H1 (cell line): ENCODE measurements around the gene MAST2. TPM values are rescaled to one million over a fixed set of nuclear protein-coding genes. Genes with fewer than 3 reads are reported as not detected.

Experiments
- CTCF ChIA-PET: fragments of 300-600 bp; sonication (Branson Sonifier 250); formaldehyde crosslinking; loops from one replicate; lab custom pipeline; 2021; ENCODE audit not compliant: partially characterized antibody; lab: Charles Lee
- POLR2A ChIA-PET: fragments of 300-600 bp; sonication (Branson Sonifier 250); formaldehyde crosslinking; loops from one replicate; lab custom pipeline; 2021; ENCODE audit warnings: inconsistent platforms; ENCODE audit not compliant: partially characterized antibody; lab: Charles Lee
- DNase-seq, 2 experiments: peaks; one replicate each; pipeline versions ENCODE4 v3.0.0 to v3.0.0-alpha.2; 2010 to 2022; ENCODE audit warnings: low spot score in 2 of 2, low read depth in 1 of 2, mixed read lengths in 1 of 2
- FAIRE-seq: peaks from 2 replicates; lab custom pipeline; 2011; peaks lifted over from hg19 to GRCh38; lab: Jason Lieb, UNC
- H2AFZ ChIP-seq: 2 replicates; pipeline ENCODE4 v1.8.1; 2012; ENCODE audit warnings: low read length, inconsistent platforms
- H2AK5ac ChIP-seq: 2 replicates; pipeline ENCODE4 v1.6.1; 2013; ENCODE audit warnings: low read depth, low read length
- H2BK120ac ChIP-seq: replicated peaks from 2 replicates; pipeline ENCODE3; 2013; ENCODE audit warnings: low read depth, low read length, inconsistent platforms
- H2BK12ac ChIP-seq: 2 replicates; pipeline ENCODE4 v1.6.1; 2013; ENCODE audit warnings: low read depth, low read length
- H2BK15ac ChIP-seq: 2 replicates; pipeline ENCODE4 v1.6.1; 2013; ENCODE audit warnings: low read length
- H2BK20ac ChIP-seq: 2 replicates; pipeline ENCODE4 v1.6.1; 2013; ENCODE audit warnings: low read length
- H2BK5ac ChIP-seq: 2 replicates; pipeline ENCODE4 v1.6.1; 2013; ENCODE audit warnings: low read depth, low read length
- H3K14ac ChIP-seq: 2 replicates; pipeline ENCODE4 v1.6.1; 2013; ENCODE audit warnings: inconsistent platforms; ENCODE audit not compliant: insufficient read length
- H3K18ac ChIP-seq: 2 replicates; pipeline ENCODE4 v1.6.1; 2013; ENCODE audit warnings: low read length; ENCODE audit errors: extremely low read depth
- H3K23ac ChIP-seq: 2 replicates; pipeline ENCODE4 v1.6.1; 2013; ENCODE audit warnings: inconsistent platforms; ENCODE audit not compliant: insufficient read length
- H3K23me2 ChIP-seq: 2 replicates; pipeline ENCODE4 v1.6.1; 2013; ENCODE audit warnings: low read depth, low read length
- H3K27ac ChIP-seq: 2 replicates; pipeline ENCODE4 v1.6.1; 2011; ENCODE audit warnings: low read depth, low read length, inconsistent platforms
- H3K27me3 ChIP-seq, 4 experiments: replicated peaks in 1 of 4; 1 replicate in 1 of 4; 2 replicates in 3 of 4; pipeline versions ENCODE4 v1.6.1 to v1.8.1; 2011 to 2013; ENCODE audit warnings: low read length in 3 of 4, mild to moderate bottlenecking in 3 of 4, inconsistent platforms in 2 of 4, mixed read lengths in 2 of 4, moderate library complexity in 1 of 4; ENCODE audit not compliant: control insufficient read depth in 3 of 4, insufficient read depth in 3 of 4; ENCODE audit errors: extremely low read depth in 1 of 4
- H3K36me3 ChIP-seq, 4 experiments: 2 replicates each; pipeline versions ENCODE4 v1.6.1 to v1.8.1; 2011 to 2013; ENCODE audit warnings: mild to moderate bottlenecking in 4 of 4, low read length in 3 of 4, moderate library complexity in 2 of 4, control low read depth in 1 of 4, inconsistent platforms in 1 of 4; ENCODE audit not compliant: insufficient read depth in 4 of 4, control insufficient read depth in 2 of 4
- H3K4ac ChIP-seq: replicated peaks from 2 replicates; pipeline ENCODE3; 2013; ENCODE audit warnings: low read length, low read depth, mixed read lengths, inconsistent platforms; ENCODE audit not compliant: insufficient read length
- H3K4me1 ChIP-seq, 4 experiments: replicated peaks in 1 of 4; 1 replicate in 1 of 4; 2 replicates in 3 of 4; pipeline versions ENCODE4 v1.6.1 to v1.8.1; 2011 to 2013; ENCODE audit warnings: low read length in 3 of 4, inconsistent platforms in 2 of 4, mixed read lengths in 1 of 4; ENCODE audit not compliant: insufficient read depth in 4 of 4, control insufficient read depth in 3 of 4
- H3K4me2 ChIP-seq, 2 experiments: 2 replicates each; pipeline versions ENCODE4 v1.6.1 to v1.8.1; 2011 to 2013; ENCODE audit warnings: low read depth in 2 of 2, low read length in 2 of 2, control low read depth in 1 of 2, inconsistent platforms in 1 of 2, mild to moderate bottlenecking in 1 of 2; ENCODE audit not compliant: insufficient read depth in 1 of 2
- H3K4me3 ChIP-seq, 4 experiments: fragments of 200-600, 300-600 bp in 1 of 4; sonication (generic), shearing (Covaris generic), sonication (Bioruptor Twin) in 1 of 4; 2 replicates each; pipeline versions ENCODE4 v1.5.1 to v1.8.1; 2011 to 2016; ENCODE audit warnings: low read length in 4 of 4, low read depth in 3 of 4, control low read depth in 2 of 4, inconsistent platforms in 2 of 4, mild to moderate bottlenecking in 2 of 4, mixed read lengths in 1 of 4, moderate library complexity in 1 of 4; ENCODE audit not compliant: insufficient read depth in 2 of 4; ENCODE audit errors: extremely low read depth in 1 of 4
- H3K56ac ChIP-seq: replicated peaks from 2 replicates; pipeline ENCODE3; 2013; ENCODE audit warnings: low read depth, mild to moderate bottlenecking, mixed read lengths, low read length, inconsistent platforms; ENCODE audit not compliant: insufficient read length
- H3K79me1 ChIP-seq: 2 replicates; pipeline ENCODE4 v1.6.1; 2013; ENCODE audit warnings: low read depth, low read length, control low read depth
- H3K79me2 ChIP-seq, 2 experiments: 2 replicates each; pipeline versions ENCODE4 v1.6.1 to v1.8.1; 2012 to 2013; ENCODE audit warnings: low read length in 2 of 2, mild to moderate bottlenecking in 2 of 2, inconsistent platforms in 1 of 2; ENCODE audit not compliant: insufficient read depth in 2 of 2, control insufficient read depth in 1 of 2
- H3K9ac ChIP-seq, 4 experiments: replicated peaks in 1 of 4; 1 replicate in 1 of 4; 2 replicates in 3 of 4; pipeline versions ENCODE4 v1.6.1 to v1.8.1; 2011 to 2013; ENCODE audit warnings: low read depth in 3 of 4, low read length in 3 of 4, control low read depth in 2 of 4, mild to moderate bottlenecking in 2 of 4, moderate library complexity in 2 of 4, inconsistent platforms in 1 of 4; ENCODE audit errors: extremely low read depth in 1 of 4
- H3K9me3 ChIP-seq, 2 experiments: 2 replicates each; pipeline versions ENCODE4 v1.6.1 to v1.8.1; 2012 to 2013; ENCODE audit warnings: mild to moderate bottlenecking in 2 of 2, moderate library complexity in 2 of 2, control low read depth in 1 of 2, inconsistent platforms in 1 of 2, low read depth in 1 of 2, low read length in 1 of 2, mixed read lengths in 1 of 2; ENCODE audit not compliant: insufficient read depth in 2 of 2
- H4K20me1 ChIP-seq, 2 experiments: replicated peaks in 1 of 2; 2 replicates each; pipeline versions ENCODE3 to v1.8.1; 2011 to 2013; ENCODE audit warnings: inconsistent platforms in 2 of 2, low read length in 2 of 2, mild to moderate bottlenecking in 1 of 2; ENCODE audit not compliant: insufficient read depth in 2 of 2, control insufficient read depth in 1 of 2
- H4K5ac ChIP-seq: 2 replicates; pipeline ENCODE4 v1.6.1; 2013; ENCODE audit warnings: low read length, low read depth, mixed read lengths, inconsistent platforms; ENCODE audit not compliant: insufficient read length
- H4K8ac ChIP-seq: 2 replicates; pipeline ENCODE4 v1.8.0; 2013; ENCODE audit warnings: mild to moderate bottlenecking, moderate library complexity, low read length, inconsistent platforms; ENCODE audit not compliant: insufficient read depth; ENCODE audit errors: extremely low read depth
- H4K91ac ChIP-seq: replicated peaks from 2 replicates; pipeline ENCODE3; 2013; ENCODE audit warnings: low read length, mixed read lengths, inconsistent platforms; ENCODE audit not compliant: insufficient read length
- POLR2A ChIP-seq, 2 experiments: IDR thresholded peaks; 1 replicate in 1 of 2; 2 replicates in 1 of 2; pipeline ENCODE4 v1.6.1; 2011; ENCODE audit warnings: low read depth in 2 of 2, low read length in 2 of 2, mild to moderate bottlenecking in 2 of 2; ENCODE audit errors: control extremely low read depth in 1 of 2
- RNF2 ChIP-seq: fragments of 200-900, 300-1000 bp; sonication (generic); IDR thresholded peaks from 2 replicates; pipeline ENCODE4 v1.7.1; 2016; ENCODE audit warnings: borderline replicate concordance, low read depth, mild to moderate bottlenecking, antibody characterized with exemption, low read length; ENCODE audit not compliant: poor library complexity, severe bottlenecking; ENCODE audit errors: missing control alignments
- SUZ12 ChIP-seq: fragments of 200-600 bp; sonication (generic); IDR thresholded peaks from 2 replicates; pipeline ENCODE4 v1.6.1; 2012; ENCODE audit warnings: mild to moderate bottlenecking, inconsistent platforms, low read length, moderate library complexity, mixed read lengths
- TEAD4 ChIP-seq: IDR thresholded peaks from 2 replicates; pipeline ENCODE4 v1.6.1; 2012; ENCODE audit warnings: low read depth, low read length, inconsistent platforms, mixed read lengths
- YY1 ChIP-seq: IDR thresholded peaks from 2 replicates; pipeline ENCODE4 v1.6.1; 2011; ENCODE audit warnings: low read depth, mild to moderate bottlenecking, low read length
- WGBS, 2 experiments: shearing (Covaris generic) in 1 of 2; methylation state at CpG; one replicate each; pipeline versions ENCODE4 v1.1.6 to v1.1.7; 2013 to 2015; ENCODE audit warnings: low lambda C conversion rate in 2 of 2, mixed read lengths in 2 of 2, inconsistent platforms in 1 of 2, low coverage in 1 of 2, missing lambda C conversion rate in 1 of 2; ENCODE audit not compliant: insufficient replicate concordance in 2 of 2, insufficient coverage in 1 of 2, insufficient read length in 1 of 2; ENCODE audit errors: extremely low coverage in 1 of 2, missing lambda C conversion rate in 1 of 2; 5-methylcytosine and 5-hydroxymethylcytosine counted together
- polyA plus RNA-seq, 7 experiments: library from polyadenylated mRNA; depleted of rRNA in 3 of 7; stranded (reverse) in 5 of 7; unstranded in 2 of 7; fragments of >200 nt in 5 of 7; fragments of 200-250 nt in 2 of 7; gene quantifications; 1 replicate in 5 of 7; 2 replicates in 1 of 7; 4 replicates in 1 of 7; pipeline versions ENCODE4 v1.2.1 to v1.2.3, GENCODE V29; 2011 to 2013; ENCODE audit warnings: missing spikeins in 2 of 7, mixed read lengths in 2 of 7
- total RNA-seq: library from RNA; stranded (reverse); fragmentation: NEBNext Ultra II Directional; extraction: Animal tissue kit (Norgen Biotek cat#: 25700); gene quantifications from 2 replicates; pipeline ENCODE4 v1.2.1, GENCODE V29; 2021

MAST2 gene
- total and polyA plus RNA-seq, 2 of the 8 experiments (the other 6 are each of a cell fraction or from before 2014, with no cell fraction given): 20.5 to 35.4 TPM

- FAIRE-seq (no peak), DNase-seq (no peak)
- H3K4me2 ChIP-seq: no peak overlapping the region
- H4K91ac ChIP-seq: no peak overlapping the region
- H3K79me1 ChIP-seq: no peaks in the 10 kb centered on the region
- H4K20me1 ChIP-seq: no peaks in the 10 kb centered on the region
- no peak overlapping the region for H3K9ac ChIP-seq
- ChIA-PET CTCF (interaction anchor here (0.7 to 4.1 kb wide), 4 partner anchors 13 to 111 kb away, joined by 3 to 15 read pairs (median 4); partner anchors contain the start of gene PIK3R3), POLR2A (no interaction called here)
- peaks cover 0 to 3% of the 10 kb centered on the region in 2 experiments; a peak in 3 of 4 replicates for H3K9me3 ChIP-seq
- H3K23ac ChIP-seq: no peak overlapping the region
- no peaks in the 10 kb centered on the region for H3K79me2 ChIP-seq
- H3K27me3 ChIP-seq: no peaks in the 10 kb centered on the region
- H2AFZ ChIP-seq: no peak overlapping the region
- H3K56ac ChIP-seq: no peak overlapping the region
- no peak overlapping the region for H3K18ac ChIP-seq
- H2BK15ac ChIP-seq: no peak overlapping the region
- H2AK5ac ChIP-seq: no peak overlapping the region
- no peak overlapping the region for H3K4me3 ChIP-seq
- no peak overlapping the region for H4K5ac ChIP-seq
- WGBS, 2 experiments: 95% methylated on average over 2 of the region's 2 CpGs; no CpG with 5 or more reads in 1 of the 2 experiments
- no peak overlapping the region for H2BK5ac ChIP-seq
- no peak overlapping the region for H4K8ac ChIP-seq
- no peak overlapping the region for H3K27ac ChIP-seq
- peaks cover 0 to 4% (median 2%) of the 10 kb centered on the region in 4 experiments; a peak in 5 of 7 replicates for H3K4me1 ChIP-seq
- peaks cover 7 to 34% (median 26%) of the 10 kb centered on the region in 4 experiments; a peak in 6 of 8 replicates for H3K36me3 ChIP-seq
- no peak overlapping the region for H2BK120ac ChIP-seq
- no peaks in the 10 kb centered on the region for H3K23me2 ChIP-seq
- TF ChIP-seq POLR2A (IDR thresholded peaks at IDR 0.05; ENCODE audit: control extremely low read depth in 1 of 2, low read depth in 2 of 2, low read length in 2 of 2) (no peak), YY1 (no peak), RNF2 (no peak), SUZ12 (no peak), TEAD4 (no peak)
- no peak overlapping the region for H2BK20ac ChIP-seq
- no peak overlapping the region for H3K4ac ChIP-seq
- H3K14ac ChIP-seq: no peak overlapping the region
- no peak overlapping the region for H2BK12ac ChIP-seq
Measured at GRCh38 chr1:46021046-46021996, 217.9 kb downstream of the MAST2 start.
